ENCODE data around the gene PTPRT. TPM values are rescaled to one million over a fixed set of nuclear protein-coding genes. Genes with fewer than 3 reads are reported as not detected.

The PTPRT gene
- total and polyA plus RNA-seq, 4 donors: 0.14 to 2.8 (median 0.40) TPM

GRCh38 chr20:42524058-42524457 lies 665.6 kb downstream of the PTPRT start:
- Histone ChIP-seq H3K27me3 (ENCODE audit: control insufficient read depth in 4 of 4, insufficient read depth in 4 of 4, low read length in 3 of 4) (peaks cover 0 to 2% (median 0%) of the 10 kb centered on the region in 4 donors), H3K36me3 (ENCODE audit: control insufficient read depth in 4 of 4, insufficient read depth in 3 of 4, low read depth in 1 of 4, low read length in 3 of 4) (no peaks in the 10 kb centered on the region), H3K9ac (ENCODE audit: low read depth in 1 of 2, low read length in 2 of 2) (no peak overlapping the region), H3K4me3 (ENCODE audit: low read depth in 1 of 3, low read length in 3 of 3) (no peak overlapping the region), H3K9me3 (ENCODE audit: control insufficient read depth in 4 of 4, low read length in 3 of 4) (no peaks in the 10 kb centered on the region), H3K4me1 (ENCODE audit: control insufficient read depth in 4 of 4, insufficient read depth in 4 of 4, low read length in 3 of 4) (no peaks in the 10 kb centered on the region), H3K27ac (ENCODE audit: low read depth in 1 of 2, low read length in 2 of 2) (no peak overlapping the region)
- 80% methylated on average over 1 of the region's 1 CpG for WGBS
- no peak for DNase-seq (ENCODE audit: low spot score)
- TF ChIP-seq NR2F2 (IDR thresholded peaks at IDR 0.05): no peak
- TF ChIP-seq TAF1 (conservative IDR thresholded peaks at IDR 0.05): no peak
- TF ChIP-seq REST (IDR thresholded peaks at IDR 0.05): no peak
- no peak for TF ChIP-seq SP1 (IDR thresholded peaks at IDR 0.05)
- no peak for TF ChIP-seq HNF4A (conservative IDR thresholded peaks at IDR 0.05)
- no peak for TF ChIP-seq JUND (IDR thresholded peaks at IDR 0.05)
- no peak for TF ChIP-seq RXRA (IDR thresholded peaks at IDR 0.05)
- no peak for TF ChIP-seq EGR1 (IDR thresholded peaks at IDR 0.05; ENCODE audit: low read depth in 2 of 2)
- TF ChIP-seq HNF4G (IDR thresholded peaks at IDR 0.05): no peak
- no peak for TF ChIP-seq MAX (IDR thresholded peaks at IDR 0.05)
- no peak for TF ChIP-seq FOXA2 (IDR thresholded peaks at IDR 0.05)
- no peak for TF ChIP-seq ATF3 (IDR thresholded peaks at IDR 0.05)
- no peak for TF ChIP-seq FOXA1 (IDR thresholded peaks at IDR 0.05)
- no peak for TF ChIP-seq GABPA (IDR thresholded peaks at IDR 0.05 in 1 of 2, conservative IDR thresholded peaks at IDR 0.05 in 1 of 2)
- TF ChIP-seq CTCF (IDR thresholded peaks at IDR 0.05; ENCODE audit: low read depth, low read length, missing input control): no peak
- TF ChIP-seq ZBTB33 (IDR thresholded peaks at IDR 0.05): no peak
- no peak for TF ChIP-seq RAD21 (IDR thresholded peaks at IDR 0.05)
- no peak for TF ChIP-seq YY1 (IDR thresholded peaks at IDR 0.05)

Measured in liver (tissue), 9 donors.